Measurements from ENCODE around the gene SLC48A1.

DNA sequence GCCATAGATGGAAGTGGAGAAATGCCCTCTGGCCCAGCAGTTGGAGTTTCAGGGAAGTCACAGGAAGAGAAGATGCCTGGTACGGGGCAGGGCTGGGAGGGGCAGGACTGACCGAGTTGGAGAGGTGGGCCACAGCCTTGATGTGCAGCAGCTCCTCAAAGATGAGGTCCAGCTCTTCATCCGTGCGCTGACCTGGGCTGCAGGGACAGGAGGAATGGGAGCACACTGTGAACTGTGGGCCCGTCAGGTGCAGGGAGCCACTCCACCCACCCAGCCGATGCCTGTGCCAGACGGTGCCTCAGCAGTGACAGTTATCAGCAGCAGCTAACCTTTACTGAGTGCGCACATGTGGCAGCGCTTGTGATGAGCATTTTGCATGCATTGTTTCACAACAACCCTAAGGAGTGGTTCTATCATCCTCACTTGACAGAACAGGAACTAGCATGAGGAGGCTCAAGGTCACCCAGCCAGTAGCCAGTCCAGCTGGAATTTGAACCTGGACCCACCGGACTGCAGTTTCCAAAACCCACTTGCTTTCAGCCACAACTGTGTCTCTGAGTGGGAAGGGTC, 22.7 kb upstream of the SLC48A1 start:
- TF ChIP-seq, protein P1, sequence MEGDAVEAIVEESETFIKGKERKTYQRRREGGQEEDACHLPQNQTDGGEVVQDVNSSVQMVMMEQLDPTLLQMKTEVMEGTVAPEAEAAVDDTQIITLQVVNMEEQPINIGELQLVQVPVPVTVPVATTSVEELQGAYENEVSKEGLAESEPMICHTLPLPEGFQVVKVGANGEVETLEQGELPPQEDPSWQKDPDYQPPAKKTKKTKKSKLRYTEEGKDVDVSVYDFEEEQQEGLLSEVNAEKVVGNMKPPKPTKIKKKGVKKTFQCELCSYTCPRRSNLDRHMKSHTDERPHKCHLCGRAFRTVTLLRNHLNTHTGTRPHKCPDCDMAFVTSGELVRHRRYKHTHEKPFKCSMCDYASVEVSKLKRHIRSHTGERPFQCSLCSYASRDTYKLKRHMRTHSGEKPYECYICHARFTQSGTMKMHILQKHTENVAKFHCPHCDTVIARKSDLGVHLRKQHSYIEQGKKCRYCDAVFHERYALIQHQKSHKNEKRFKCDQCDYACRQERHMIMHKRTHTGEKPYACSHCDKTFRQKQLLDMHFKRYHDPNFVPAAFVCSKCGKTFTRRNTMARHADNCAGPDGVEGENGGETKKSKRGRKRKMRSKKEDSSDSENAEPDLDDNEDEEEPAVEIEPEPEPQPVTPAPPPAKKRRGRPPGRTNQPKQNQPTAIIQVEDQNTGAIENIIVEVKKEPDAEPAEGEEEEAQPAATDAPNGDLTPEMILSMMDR (IDR thresholded peaks at IDR 0.05; ENCODE audit: low read length) = no peak
- no peak for TF ChIP-seq EZH2 (IDR thresholded peaks at IDR 0.05; ENCODE audit: borderline replicate concordance, low read length)

All from OCI-LY1 (cell line).